ENCODE measurements around the gene FOXN3. TPM values are rescaled to one million over a fixed set of nuclear protein-coding genes. Genes with fewer than 3 reads are reported as not detected.

FOXN3 gene
- polyA plus RNA-seq, 1 of the 3 experiments (the other 2 are of a cell fraction): 9.8 TPM

- WGBS (ENCODE audit: low lambda C conversion rate): 89% methylated on average over 4 of the region's 4 CpGs
- no peak overlapping the region for H3K4me3 ChIP-seq (ENCODE audit: low read depth in 2 of 2, low read length in 1 of 2)
- H3K4me1 ChIP-seq (ENCODE audit: control insufficient read depth in 1 of 2, insufficient read depth in 2 of 2, low read depth in 1 of 2, low read length in 1 of 2): peaks cover 19 to 30% of the 10 kb centered on the region in 2 experiments
- no peak overlapping the region for H3K27ac ChIP-seq (ENCODE audit: low read depth in 2 of 2, low read length in 1 of 2)
- ChIA-PET POLR2A (no interaction called here), CTCF (no interaction called here)
- H3F3A ChIP-seq (replicated peaks; ENCODE audit: insufficient read depth): peaks cover 10% of the 10 kb centered on the region
- no peaks in the 10 kb centered on the region for H3K9me3 ChIP-seq
- H3K9ac ChIP-seq: no peak overlapping the region
- TF ChIP-seq, protein P1, sequence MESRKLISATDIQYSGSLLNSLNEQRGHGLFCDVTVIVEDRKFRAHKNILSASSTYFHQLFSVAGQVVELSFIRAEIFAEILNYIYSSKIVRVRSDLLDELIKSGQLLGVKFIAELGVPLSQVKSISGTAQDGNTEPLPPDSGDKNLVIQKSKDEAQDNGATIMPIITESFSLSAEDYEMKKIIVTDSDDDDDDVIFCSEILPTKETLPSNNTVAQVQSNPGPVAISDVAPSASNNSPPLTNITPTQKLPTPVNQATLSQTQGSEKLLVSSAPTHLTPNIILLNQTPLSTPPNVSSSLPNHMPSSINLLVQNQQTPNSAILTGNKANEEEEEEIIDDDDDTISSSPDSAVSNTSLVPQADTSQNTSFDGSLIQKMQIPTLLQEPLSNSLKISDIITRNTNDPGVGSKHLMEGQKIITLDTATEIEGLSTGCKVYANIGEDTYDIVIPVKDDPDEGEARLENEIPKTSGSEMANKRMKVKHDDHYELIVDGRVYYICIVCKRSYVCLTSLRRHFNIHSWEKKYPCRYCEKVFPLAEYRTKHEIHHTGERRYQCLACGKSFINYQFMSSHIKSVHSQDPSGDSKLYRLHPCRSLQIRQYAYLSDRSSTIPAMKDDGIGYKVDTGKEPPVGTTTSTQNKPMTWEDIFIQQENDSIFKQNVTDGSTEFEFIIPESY (IDR thresholded peaks at IDR 0.05; ENCODE audit: borderline replicate concordance, low read depth): no peak
- TF ChIP-seq IRF3 (IDR thresholded peaks at IDR 0.05; ENCODE audit: low read depth, low read length) (no peak), REST (IDR thresholded peaks at IDR 0.05; ENCODE audit: low read depth, low read length) (no peak), RCOR1 (IDR thresholded peaks at IDR 0.05; ENCODE audit: low read length) (no peak), SMC3 (IDR thresholded peaks at IDR 0.05; ENCODE audit: low read depth, low read length) (no peak), EZH2phosphoT487 (IDR thresholded peaks at IDR 0.05; ENCODE audit: borderline replicate concordance, low read depth) (no peak), JUND (IDR thresholded peaks at IDR 0.05) (no peak), FOXM1 (IDR thresholded peaks at IDR 0.05; ENCODE audit: low read depth) (no peak), TAF1 (IDR thresholded peaks at IDR 0.05; ENCODE audit: borderline replicate concordance, low read depth, low read length) (no peak), MAX (IDR thresholded peaks at IDR 0.05; ENCODE audit: low read depth) (no peak), RFX5 (IDR thresholded peaks at IDR 0.05; ENCODE audit: low read length) (no peak), SIN3A (IDR thresholded peaks at IDR 0.05; ENCODE audit: borderline replicate concordance, low read depth, low read length) (no peak), GABPA (IDR thresholded peaks at IDR 0.05; ENCODE audit: low read depth) (no peak), TEAD4 (IDR thresholded peaks at IDR 0.05; ENCODE audit: borderline replicate concordance, insufficient read depth) (no peak), MEF2A (IDR thresholded peaks at IDR 0.05; ENCODE audit: borderline replicate concordance, low read depth) (no peak), POLR2AphosphoS5 (IDR thresholded peaks at IDR 0.05; ENCODE audit: low read depth, low read length) (no peak)
- TF ChIP-seq, protein P2, sequence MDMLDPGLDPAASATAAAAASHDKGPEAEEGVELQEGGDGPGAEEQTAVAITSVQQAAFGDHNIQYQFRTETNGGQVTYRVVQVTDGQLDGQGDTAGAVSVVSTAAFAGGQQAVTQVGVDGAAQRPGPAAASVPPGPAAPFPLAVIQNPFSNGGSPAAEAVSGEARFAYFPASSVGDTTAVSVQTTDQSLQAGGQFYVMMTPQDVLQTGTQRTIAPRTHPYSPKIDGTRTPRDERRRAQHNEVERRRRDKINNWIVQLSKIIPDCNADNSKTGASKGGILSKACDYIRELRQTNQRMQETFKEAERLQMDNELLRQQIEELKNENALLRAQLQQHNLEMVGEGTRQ (IDR thresholded peaks at IDR 0.05; ENCODE audit: borderline replicate concordance, low read depth, low read length): no peak
- H3K79me2 ChIP-seq (ENCODE audit: insufficient read depth): no peaks in the 10 kb centered on the region
- no peak overlapping the region for H2AFZ ChIP-seq (ENCODE audit: low read depth)
- no peaks in the 10 kb centered on the region for H4K20me1 ChIP-seq (ENCODE audit: insufficient read depth)
- no peaks in the 10 kb centered on the region for H3K9me2 ChIP-seq
- DNase-seq: no peak
- no peaks in the 10 kb centered on the region for H3K27me3 ChIP-seq (ENCODE audit: insufficient read depth)
- H3K36me3 ChIP-seq (replicated peaks in 1 of 2; ENCODE audit: control insufficient read depth in 1 of 2, insufficient read depth in 2 of 2, low read length in 1 of 2): no peaks in the 10 kb centered on the region
- H3K4me2 ChIP-seq: no peak overlapping the region
Measured at GRCh38 chr14:89432226-89432625, 15.2 kb upstream of the FOXN3 start.

All from SK-N-SH (cell line).